Spleen (tissue), 11 donors: ENCODE data around the gene VPS35. TPM values are rescaled to one million over a fixed set of nuclear protein-coding genes. Genes with fewer than 3 reads are reported as not detected.
A peak's percentile ranks its signal among the peaks of the same experiment; 100 is the strongest.

Source experiments
- DNase-seq: peaks from one replicate; pipeline ENCODE4 v3.0.0-alpha.2; 2020
- H3K27ac ChIP-seq, 8 donors: fragments of 200-600 bp; sonication (generic) in 7 of 8; 1 replicate in 4 of 8; 2 replicates in 4 of 8; pipeline versions ENCODE4 v1.5.0 to v1.8.0; 2016 to 2021; ENCODE audit warnings: inconsistent platforms in 4 of 8, mild to moderate bottlenecking in 4 of 8, moderate library complexity in 1 of 8
- H3K27me3 ChIP-seq, 7 donors: fragments of 200-600 bp; sonication (generic) in 6 of 7; replicated peaks in 1 of 7; 1 replicate in 4 of 7; 2 replicates in 3 of 7; pipeline versions ENCODE4 v1.5.0 to v1.8.0; 2016 to 2021; ENCODE audit warnings: inconsistent platforms in 3 of 7, mild to moderate bottlenecking in 1 of 7
- H3K36me3 ChIP-seq, 6 donors: fragments of 200-600 bp; sonication (generic) in 5 of 6; 1 replicate in 4 of 6; 2 replicates in 2 of 6; pipeline versions ENCODE4 v1.5.0 to v1.8.0; 2016 to 2021; ENCODE audit warnings: inconsistent platforms in 2 of 6
- H3K4me1 ChIP-seq, 6 donors: fragments of 200-600 bp; sonication (generic) in 5 of 6; 1 replicate in 3 of 6; 2 replicates in 3 of 6; pipeline versions ENCODE4 v1.5.0 to v1.8.0; 2016 to 2021; ENCODE audit warnings: inconsistent platforms in 3 of 6
- H3K4me3 ChIP-seq, 8 donors: fragments of 200-600 bp; sonication (generic) in 7 of 8; 1 replicate in 4 of 8; 2 replicates in 4 of 8; pipeline versions ENCODE4 v1.5.0 to v1.8.0; 2016 to 2021; ENCODE audit warnings: inconsistent platforms in 4 of 8, mild to moderate bottlenecking in 4 of 8, moderate library complexity in 2 of 8
- H3K9me3 ChIP-seq, 8 donors: fragments of 200-600 bp; sonication (generic) in 7 of 8; 1 replicate in 4 of 8; 2 replicates in 4 of 8; pipeline versions ENCODE4 v1.5.0 to v1.8.0; 2016 to 2021; ENCODE audit warnings: inconsistent platforms in 4 of 8
- CTCF ChIP-seq, 11 experiments: fragments of 200-600 bp in 7 of 11; fragments of 450-650 bp in 4 of 11; sonication (generic) in 4 of 11; IDR thresholded peaks in 8 of 11; conservative IDR thresholded peaks in 3 of 11; 1 replicate in 7 of 11; 2 replicates in 4 of 11; pipeline versions ENCODE4 v1.4.0 to v1.8.0; 2016 to 2021; ENCODE audit warnings: antibody characterized with exemption in 11 of 11, inconsistent platforms in 4 of 11, mild to moderate bottlenecking in 1 of 11
- POLR2A ChIP-seq, 3 donors: fragments of 450-650 bp; IDR thresholded peaks; one replicate each; pipeline ENCODE4 v1.5.1; 2017; ENCODE audit warnings: antibody characterized with exemption in 3 of 3, mild to moderate bottlenecking in 1 of 3
- POLR2AphosphoS5 ChIP-seq, 3 donors: sonication (generic); formaldehyde crosslinking; IDR thresholded peaks; one replicate each; pipeline ENCODE4 v1.5.1; 2017; ENCODE audit warnings: antibody characterized with exemption in 3 of 3
- WGBS, 5 donors: extraction: QIAGEN DNeasy Blood & Tissue Kit in 3 of 5; methylation state at CpG; one replicate each; pipeline versions ENCODE4 v1.1.5 to v1.1.7; 2013 to 2018; 5-methylcytosine and 5-hydroxymethylcytosine counted together
- intact Hi-C: fragments of 100-400 bp; cut with DNase I; formaldehyde crosslinking; loops from one replicate; pipeline ENCODE4 v1.15.0; 2023; ENCODE audit warnings: low total_unique reads
- polyA plus RNA-seq, 3 donors: library from polyadenylated mRNA; stranded (reverse); fragments of 200-250 nt; gene quantifications; one replicate each; pipeline ENCODE4 v1.2.1, GENCODE V29; 2013
- total RNA-seq, 7 donors: library from RNA; depleted of rRNA in 3 of 7; stranded (reverse); fragments of >200 nt in 3 of 7; fragmentation: NEBNext Ultra II Directional in 4 of 7; extraction: Animal tissue kit (Norgen Biotek cat#: 25700) in 4 of 7; gene quantifications; one replicate each; pipeline versions ENCODE4 v1.1.0 to v1.2.1, GENCODE V29; 2016 to 2021
- donor health status: healthy with polysubstance abuse.
- donor health status: DM: no; HTN: no; CAD: no; lungs with moderate emphysema.
- donor health status: DM: no; HTN: no; CAD: no.
- donor health status: Bipolar disorder and iron deficiency.
- donor health status: healthy.
- donor health status: DM: no; HTN: no; CAD: no.
- donor health status: DM: yes; HTN: yes; CAD: no.

VPS35 gene
- total and polyA plus RNA-seq, 10 donors: 18.1 to 111 (median 82.6) TPM

GRCh38 chr16:46673320-46674013, 15.5 kb downstream of the VPS35 start:
- H3K9me3 ChIP-seq: no peaks in the 10 kb centered on the region
- DNase-seq: no peak
- no peak overlapping the region for H3K4me3 ChIP-seq
- TF ChIP-seq POLR2AphosphoS5 (IDR thresholded peaks at IDR 0.05) (no peak), CTCF (IDR thresholded peaks at IDR 0.05 in 8 of 11, conservative IDR thresholded peaks at IDR 0.05 in 3 of 11) (peak; percentile 44 to 84 (median 75)), POLR2A (IDR thresholded peaks at IDR 0.05) (no peak)
- no peaks in the 10 kb centered on the region for H3K4me1 ChIP-seq
- intact Hi-C loops: loop anchor here (10.0 kb wide), 1 partner anchor 231 kb away; no protein-coding TSS in a partner anchor
- no peaks in the 10 kb centered on the region for H3K27me3 ChIP-seq
- peaks cover 0 to 100% (median 87%) of the 10 kb centered on the region in 6 donors for H3K36me3 ChIP-seq
- H3K27ac ChIP-seq: no peak overlapping the region
- WGBS, 5 donors: 70 to 76% (median 73%) methylated on average over 6 of the region's 6 CpGs

GRCh38 chr16:46662123-46662522, 26.9 kb downstream of the VPS35 start:
- Histone ChIP-seq H3K36me3 (peaks cover 2 to 100% (median 76%) of the 10 kb centered on the region in 6 donors), H3K27ac (no peak overlapping the region), H3K4me3 (no peak overlapping the region), H3K27me3 (no peaks in the 10 kb centered on the region), H3K9me3 (no peaks in the 10 kb centered on the region), H3K4me1 (peaks cover 0 to 25% (median 9%) of the 10 kb centered on the region in 6 donors)
- no peak for DNase-seq
- WGBS, 5 donors: 68 to 72% (median 71%) methylated on average over 4 of the region's 4 CpGs
- no peak for TF ChIP-seq POLR2A (IDR thresholded peaks at IDR 0.05)
- no peak for TF ChIP-seq CTCF (IDR thresholded peaks at IDR 0.05 in 8 of 11, conservative IDR thresholded peaks at IDR 0.05 in 3 of 11)
- no peak for TF ChIP-seq POLR2AphosphoS5 (IDR thresholded peaks at IDR 0.05)
- intact Hi-C loops: no loop called here

GRCh38 chr16:46658925-46659324, 30.1 kb downstream of the VPS35 start:
- WGBS, 5 donors: 8 to 29% (median 14%) methylated on average over 1 of the region's 1 CpG
- Histone ChIP-seq H3K4me3 (no peak overlapping the region), H3K36me3 (peaks cover 2 to 91% (median 45%) of the 10 kb centered on the region in 6 donors), H3K27me3 (no peaks in the 10 kb centered on the region), H3K9me3 (no peaks in the 10 kb centered on the region), H3K4me1 (peaks cover 0 to 25% (median 9%) of the 10 kb centered on the region in 6 donors), H3K27ac (peak overlapping the region in 4 of 8 donors; percentile 22 to 66 (median 43))
- TF ChIP-seq POLR2A (IDR thresholded peaks at IDR 0.05) (no peak), POLR2AphosphoS5 (IDR thresholded peaks at IDR 0.05) (peak in 2 of 3 donors; percentile 31 to 63)
- intact Hi-C loops: no loop called here
- DNase-seq: peak; percentile 83

- intact Hi-C loops: no loop called here
Observed at GRCh38 chr16:46651305-46651704, 37.7 kb downstream of the VPS35 start.

More at GRCh38 chr16:46651305-46651704, 37.7 kb downstream of the VPS35 start:
- no peak for DNase-seq
- no peak overlapping the region for H3K27ac ChIP-seq
- no peaks in the 10 kb centered on the region for H3K9me3 ChIP-seq
- H3K27me3 ChIP-seq: no peaks in the 10 kb centered on the region
- TF ChIP-seq POLR2AphosphoS5 (IDR thresholded peaks at IDR 0.05): no peak
- no peak for TF ChIP-seq CTCF (IDR thresholded peaks at IDR 0.05 in 8 of 11, conservative IDR thresholded peaks at IDR 0.05 in 3 of 11)
- TF ChIP-seq POLR2A (IDR thresholded peaks at IDR 0.05): no peak
- WGBS, 5 donors: 81 to 92% (median 89%) methylated on average over 3 of the region's 3 CpGs
- H3K4me1 ChIP-seq: no peaks in the 10 kb centered on the region
- peaks cover 0 to 40% (median 0%) of the 10 kb centered on the region in 6 donors for H3K36me3 ChIP-seq
- H3K4me3 ChIP-seq: no peak overlapping the region
